ENCODE data around the gene CDCP2.

The CDCP2 gene

GRCh38 chr1:54136963-54137533 is 15.8 kb downstream of the CDCP2 start:
- no peak for DNase-seq (ENCODE audit: low read depth)

GRCh38 chr1:54136269-54136896 is 16.4 kb downstream of the CDCP2 start:
- DNase-seq (ENCODE audit: low read depth), result no peak

DNA sequence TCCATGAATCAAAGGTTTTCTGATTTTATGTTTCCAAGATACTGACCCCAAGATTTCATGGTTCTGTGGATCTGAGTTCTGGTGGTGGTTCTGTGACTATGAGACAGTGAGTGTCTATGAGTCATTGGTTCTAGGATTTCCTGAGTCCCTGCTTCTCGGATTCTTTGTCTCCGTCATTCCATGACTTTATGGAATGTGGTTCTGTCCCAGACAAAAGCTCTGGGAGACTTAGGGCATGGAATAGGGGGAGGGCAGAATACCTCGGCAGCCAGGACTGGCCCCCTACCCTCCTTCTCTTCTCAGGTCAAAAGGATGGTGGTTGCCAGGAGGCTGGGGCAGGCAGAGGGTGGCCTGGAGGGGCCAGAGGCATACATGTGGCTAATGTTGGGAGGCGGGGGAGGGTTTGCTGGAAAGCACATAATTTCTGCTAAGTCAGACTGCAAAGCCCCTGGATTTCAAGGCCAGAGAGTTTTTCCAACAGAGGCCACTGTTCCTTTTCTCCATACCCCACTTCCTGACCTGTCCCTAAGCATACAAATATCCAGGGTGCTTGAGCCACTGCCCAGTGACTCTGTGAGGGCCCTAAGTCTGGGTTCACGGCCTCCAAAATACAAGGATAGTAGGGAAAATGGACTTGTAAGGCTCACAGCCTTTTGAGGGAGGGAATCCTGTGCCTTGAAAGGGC is 17.2 kb downstream of the CDCP2 start:
- no peak for DNase-seq (ENCODE audit: low read depth)

GRCh38 chr1:54134295-54134694 is 18.5 kb downstream of the CDCP2 start:
- DNase-seq (ENCODE audit: low read depth), result no peak

- no peak for DNase-seq (ENCODE audit: low read depth)
These were observed 20.3 kb downstream of the CDCP2 start for GRCh38 chr1:54132495-54132894.

GRCh38 chr1:54131419-54131818 is 21.4 kb downstream of the CDCP2 start:
- DNase-seq (ENCODE audit: low read depth), result no peak

DNA sequence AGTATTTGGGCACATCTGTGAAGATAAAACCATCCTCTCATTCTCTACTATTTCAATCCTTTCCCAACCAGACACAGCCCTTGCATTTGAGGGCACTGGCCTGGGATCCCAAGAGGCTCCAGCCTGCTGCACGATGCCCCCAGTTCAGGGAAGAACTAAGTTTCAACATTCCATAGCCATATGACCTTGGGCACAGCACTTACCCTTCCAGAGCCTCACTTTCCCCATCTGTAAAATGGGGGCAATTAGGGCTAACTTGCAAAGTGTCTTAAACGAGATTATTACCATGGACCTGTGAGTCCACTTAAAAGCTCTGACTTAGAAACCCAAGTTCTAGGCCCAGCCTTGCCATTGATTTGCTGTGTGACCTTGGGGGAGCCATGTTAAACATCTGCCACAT is 22.9 kb downstream of the CDCP2 start:
- no peak for DNase-seq (ENCODE audit: low read depth)

DNA sequence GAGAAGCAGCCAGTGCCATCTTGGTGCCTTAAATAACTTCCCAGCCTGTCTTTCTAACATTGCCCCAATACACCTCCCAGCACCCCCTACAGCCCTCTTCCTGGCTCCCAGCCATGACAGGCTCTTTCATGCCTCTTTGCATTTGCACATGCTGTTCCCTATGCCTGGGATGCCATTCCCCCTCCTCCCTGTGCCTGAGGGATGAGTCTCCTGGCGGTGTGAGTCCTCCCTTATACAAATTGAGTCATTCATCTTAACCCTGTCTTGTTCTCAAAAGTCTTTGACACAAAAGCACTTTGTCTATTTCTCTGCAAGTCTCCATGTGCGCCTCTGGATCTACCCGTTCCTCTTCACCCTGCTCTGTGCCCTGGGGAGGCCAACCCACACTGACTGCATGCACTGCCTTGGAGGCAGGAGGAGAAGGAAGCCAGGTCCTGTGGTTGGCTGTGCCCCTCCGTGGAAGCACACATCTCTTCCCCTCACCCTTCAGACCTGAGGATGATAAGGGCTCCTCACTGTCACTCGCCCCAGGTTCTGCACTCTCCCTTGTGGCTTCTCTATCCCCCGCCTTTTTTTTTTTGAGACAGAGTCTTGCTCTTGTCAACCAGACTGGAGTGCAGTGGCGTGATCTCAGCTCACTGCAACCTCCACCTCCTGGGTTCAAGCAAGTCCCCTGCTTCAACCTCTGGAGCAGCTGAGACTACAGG is 25.1 kb downstream of the CDCP2 start:
- no peak for DNase-seq (ENCODE audit: low read depth)

DNA sequence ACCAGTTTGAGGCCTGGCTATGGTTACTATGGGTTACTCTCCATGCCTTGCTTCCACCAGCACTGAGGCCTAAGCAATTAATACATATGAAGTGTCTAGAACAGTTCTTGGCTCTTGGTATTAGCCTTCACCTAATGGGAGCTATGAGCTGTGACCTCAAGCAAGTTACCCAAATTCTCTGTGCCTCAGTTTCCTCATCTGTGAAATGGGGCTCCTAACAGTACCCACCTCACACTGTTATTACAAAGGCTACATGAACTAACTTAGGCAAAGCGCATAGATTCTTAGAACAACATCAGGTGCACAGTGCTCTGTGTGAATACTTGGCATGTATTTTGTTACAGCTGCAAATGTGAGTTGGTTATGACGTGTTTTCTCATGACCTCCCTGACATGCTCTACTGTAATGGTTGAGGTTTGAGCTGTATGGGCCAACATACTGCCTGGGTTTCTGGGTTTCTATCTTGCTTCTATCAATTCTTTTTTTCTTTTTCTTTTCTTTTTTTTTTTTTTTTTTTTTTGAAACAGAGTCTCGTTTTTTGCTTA is 26.5 kb downstream of the CDCP2 start:
- no peak for DNase-seq (ENCODE audit: low read depth)

DNA sequence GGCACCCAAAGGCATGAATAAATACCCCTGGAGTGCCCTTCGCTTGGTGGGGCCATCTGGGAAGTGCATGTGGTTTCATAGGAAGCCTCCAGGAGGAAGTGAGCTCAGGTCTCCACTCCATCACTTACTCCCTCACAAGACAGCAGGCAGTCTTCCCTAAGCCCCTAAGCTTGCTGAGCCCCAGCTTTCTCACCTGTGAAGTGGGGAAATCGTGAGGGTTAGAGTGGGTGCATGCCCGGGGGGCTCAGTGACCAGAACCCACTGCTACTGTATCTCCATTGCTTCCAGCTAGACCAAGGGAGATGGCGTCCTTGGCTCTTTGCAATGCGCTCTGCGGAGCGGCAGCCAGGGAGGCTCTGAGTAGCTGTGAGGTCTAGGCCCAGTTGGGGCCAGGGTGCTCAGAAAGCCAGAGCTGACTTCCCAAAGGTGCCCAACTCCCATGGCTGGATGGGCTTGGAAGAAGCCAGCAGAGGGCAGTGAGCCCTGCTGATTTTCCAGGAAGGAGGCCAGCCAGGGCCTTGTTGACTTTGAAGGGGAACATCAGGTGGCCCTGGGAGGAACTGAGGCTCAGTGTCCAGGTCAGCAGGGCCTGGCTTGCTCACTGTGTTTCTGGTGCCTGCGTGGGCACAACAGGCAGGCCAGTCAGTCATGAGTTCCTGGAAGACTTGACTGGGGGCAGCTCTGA is 27.3 kb downstream of the CDCP2 start:
- DNase-seq (ENCODE audit: low read depth), result no peak

DNA sequence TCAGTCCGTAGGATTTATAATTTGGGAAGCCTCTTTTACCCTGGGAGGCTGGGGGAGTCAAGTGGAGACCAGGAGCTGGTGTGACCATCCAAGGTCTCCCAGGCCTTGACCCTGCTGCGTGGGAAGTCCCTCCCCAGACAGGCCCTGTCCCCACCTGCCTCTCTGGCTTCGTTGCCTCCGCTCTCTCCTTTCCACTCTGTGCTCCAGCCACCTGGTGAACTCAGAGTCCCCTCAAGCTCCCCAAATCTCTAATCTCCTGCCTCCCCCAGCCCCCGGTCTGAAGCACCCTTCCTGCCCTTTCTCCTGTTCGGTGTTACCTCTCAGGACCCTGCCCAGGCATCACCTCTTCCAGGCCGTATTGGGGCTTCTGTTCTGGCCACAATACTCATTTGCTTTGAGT is 27.9 kb downstream of the CDCP2 start:
- DNase-seq (ENCODE audit: low read depth), result no peak

DNA sequence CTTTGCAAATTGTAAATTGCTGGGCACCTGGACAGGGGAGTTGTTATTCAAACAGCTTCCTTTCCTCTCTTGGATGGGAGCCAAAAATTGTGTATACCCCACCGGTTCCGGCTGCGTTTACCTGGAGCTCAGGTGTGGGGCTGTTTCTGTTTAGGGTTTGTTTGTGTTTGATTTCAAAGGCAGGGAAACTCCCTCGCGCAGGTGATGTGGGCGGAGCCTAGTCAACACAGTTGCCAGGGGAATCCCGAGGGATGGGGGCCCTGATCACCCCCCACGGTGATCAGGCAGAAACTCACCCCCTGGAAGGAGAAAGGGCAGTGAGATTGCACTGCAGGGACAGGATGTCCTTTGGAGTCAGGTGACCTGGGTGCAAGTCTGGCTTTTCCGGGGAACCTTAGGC is 28.3 kb downstream of the CDCP2 start:
- no peak for DNase-seq (ENCODE audit: low read depth)

DNA sequence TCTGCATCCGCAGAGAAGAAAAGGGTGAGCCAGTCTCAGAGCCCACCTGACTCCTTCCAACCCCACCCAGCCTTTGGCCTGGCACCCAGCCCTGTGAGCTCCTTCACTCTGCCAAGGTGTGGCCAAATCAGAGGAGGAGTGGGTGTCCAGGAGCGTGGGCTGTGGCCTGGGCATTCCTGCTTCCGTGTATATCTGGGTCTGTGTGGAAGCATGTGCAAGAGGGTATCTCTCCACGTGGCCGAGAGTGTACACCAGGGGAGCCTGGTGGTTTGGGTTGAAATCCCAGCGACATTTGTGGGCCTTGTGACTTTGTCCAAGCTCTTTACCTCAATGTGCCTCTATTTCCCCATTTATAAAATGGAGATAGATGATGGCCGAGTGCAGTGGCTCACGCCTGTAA is 29.8 kb downstream of the CDCP2 start:
- no peak for DNase-seq (ENCODE audit: low read depth)

GRCh38 chr1:54122135-54122751 is 30.6 kb downstream of the CDCP2 start:
- DNase-seq (ENCODE audit: low read depth), result no peak

DNA sequence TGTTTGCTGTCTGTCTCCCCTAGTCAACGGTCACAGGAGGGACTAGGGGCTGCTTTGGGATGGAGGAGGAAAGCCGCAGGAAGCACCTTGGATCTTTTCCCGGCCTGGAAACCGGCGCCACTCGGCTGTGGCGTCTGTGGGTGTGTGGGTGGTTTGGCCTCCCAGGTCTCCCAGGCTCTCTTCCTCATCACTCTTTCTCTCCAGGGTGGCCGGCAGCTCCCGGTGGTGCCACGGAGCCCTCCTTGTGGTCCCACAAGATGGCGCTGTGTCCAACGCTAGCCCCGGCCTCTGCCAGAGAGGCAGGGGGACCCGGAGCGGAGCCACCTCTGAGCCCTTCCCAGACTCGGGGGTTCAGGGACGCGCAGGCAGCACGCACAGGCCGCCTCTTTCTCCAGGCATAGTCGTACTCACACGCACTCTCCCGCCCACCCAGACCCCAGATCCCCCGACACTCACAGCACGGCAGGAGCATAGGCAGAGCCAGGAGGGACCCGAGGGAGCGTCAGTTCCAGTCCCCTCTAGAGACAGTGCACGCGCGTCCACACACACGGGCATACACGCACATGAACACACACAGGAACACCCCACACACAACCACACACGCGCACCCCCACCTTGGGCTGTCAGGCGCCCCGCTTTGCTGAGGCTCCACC is 31.2 kb downstream of the CDCP2 start:
- peak; percentile 44 for DNase-seq (ENCODE audit: low read depth)

DNA sequence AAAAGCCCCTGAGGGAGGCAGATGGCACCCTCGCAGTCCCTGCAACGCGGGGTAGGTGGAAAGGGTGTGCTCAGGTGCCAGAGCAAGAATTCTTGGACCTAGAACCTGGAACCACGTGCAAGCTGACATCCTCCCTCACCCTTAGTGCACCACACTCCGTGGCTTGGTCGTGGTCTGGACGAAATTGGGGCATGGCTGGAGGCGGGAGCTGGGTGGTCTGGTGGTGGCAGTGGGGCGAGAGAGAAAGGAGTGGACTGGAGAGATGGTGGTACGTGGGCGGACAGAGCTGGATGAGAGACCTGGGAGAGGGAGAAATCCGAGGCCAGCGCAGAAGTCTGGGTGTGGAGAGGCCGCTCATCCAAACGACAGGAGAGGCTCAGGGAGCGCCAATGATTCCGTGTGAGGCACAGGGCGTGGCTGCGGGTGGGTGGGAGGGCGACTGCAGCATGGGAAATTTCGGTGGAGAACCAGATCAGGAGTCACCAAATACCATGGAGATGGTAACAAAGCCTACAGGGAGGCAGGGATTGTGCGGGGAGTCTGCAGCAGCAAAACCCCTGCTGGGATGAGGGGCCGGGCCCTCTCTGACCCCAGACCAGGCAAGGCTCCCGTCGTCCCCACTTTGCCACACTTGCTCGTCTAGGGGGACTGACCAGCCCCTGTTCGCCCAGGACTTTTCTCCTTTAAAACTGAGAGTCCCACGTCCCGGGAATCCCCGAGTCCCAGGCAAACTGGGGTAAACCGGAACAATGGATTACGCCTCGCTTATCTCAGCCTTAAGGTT is 31.9 kb downstream of the CDCP2 start:
- no peak for DNase-seq (ENCODE audit: low read depth)

GRCh38 chr1:54120018-54120697 is 32.6 kb downstream of the CDCP2 start:
- DNase-seq (ENCODE audit: low read depth), result no peak

- DNase-seq (ENCODE audit: low read depth), result no peak
These were observed 34.1 kb downstream of the CDCP2 start for GRCh38 chr1:54118704-54119103.

- DNase-seq (ENCODE audit: low read depth), result no peak
These were observed 34.8 kb downstream of the CDCP2 start for GRCh38 chr1:54117815-54118563.
